HL-60 (cell line): Measurements from ENCODE around the gene TIMP2.

ENCODE experiments used
- DNase-seq, 2 experiments: peaks; one replicate each; pipeline ENCODE4 v3.0.0-alpha.2; 2010 to 2020; ENCODE audit warnings: low read depth in 1 of 2, low spot score in 1 of 2
- H3K27ac ChIP-seq: fragments of 250-450 bp; sonication (Bioruptor Pico); replicated peaks from 2 replicates; pipeline ENCODE4 v1.5.1; 2020; ENCODE audit warnings: mild to moderate bottlenecking, moderate library complexity
- H3K27me3 ChIP-seq: fragments of 250-450 bp; sonication (Bioruptor Pico); 2 replicates; pipeline ENCODE4 v1.5.1; 2021; ENCODE audit warnings: mild to moderate bottlenecking, moderate library complexity; ENCODE audit not compliant: insufficient read depth, poor library complexity, severe bottlenecking
- H3K4me3 ChIP-seq: replicated peaks from 2 replicates; pipeline ENCODE4 v1.5.1; 2011; ENCODE audit warnings: mild to moderate bottlenecking, control low read depth, low read length; ENCODE audit not compliant: insufficient read depth
- CTCF ChIP-seq: IDR thresholded peaks from one replicate; pipeline ENCODE4 v1.5.1; 2011; ENCODE audit warnings: low read length, control low read depth, inconsistent platforms; ENCODE audit not compliant: insufficient read depth
- GABPA ChIP-seq: IDR thresholded peaks from 2 replicates; pipeline ENCODE4 v1.6.1; 2012; ENCODE audit warnings: low read depth
- POLR2AphosphoS5 ChIP-seq: IDR thresholded peaks from 2 replicates; pipeline ENCODE4 v1.6.1; 2012; ENCODE audit warnings: low read depth
- SPI1 ChIP-seq: IDR thresholded peaks from 2 replicates; pipeline ENCODE4 v1.6.1; 2012; ENCODE audit warnings: low read depth, mild to moderate bottlenecking, borderline replicate concordance
- TF ChIP-seq, protein P1 (sequence below): IDR thresholded peaks from 2 replicates; pipeline ENCODE4 v1.6.1; 2012; ENCODE audit warnings: low read depth; ENCODE audit not compliant: insufficient replicate concordance

The TIMP2 gene

GRCh38 chr17:78892936-78893379 lies 32.2 kb downstream of the TIMP2 start:
- H3K27ac ChIP-seq = peak overlapping the region; percentile 70
- DNase-seq = peak; percentile 50 to 78
- H3K4me3 ChIP-seq = no peak overlapping the region
- no peaks in the 10 kb centered on the region for H3K27me3 ChIP-seq
- TF ChIP-seq SPI1 (peak; percentile 99), GABPA (no peak), POLR2AphosphoS5 (peak; percentile 57), CTCF (no peak)
- TF ChIP-seq, protein P1, sequence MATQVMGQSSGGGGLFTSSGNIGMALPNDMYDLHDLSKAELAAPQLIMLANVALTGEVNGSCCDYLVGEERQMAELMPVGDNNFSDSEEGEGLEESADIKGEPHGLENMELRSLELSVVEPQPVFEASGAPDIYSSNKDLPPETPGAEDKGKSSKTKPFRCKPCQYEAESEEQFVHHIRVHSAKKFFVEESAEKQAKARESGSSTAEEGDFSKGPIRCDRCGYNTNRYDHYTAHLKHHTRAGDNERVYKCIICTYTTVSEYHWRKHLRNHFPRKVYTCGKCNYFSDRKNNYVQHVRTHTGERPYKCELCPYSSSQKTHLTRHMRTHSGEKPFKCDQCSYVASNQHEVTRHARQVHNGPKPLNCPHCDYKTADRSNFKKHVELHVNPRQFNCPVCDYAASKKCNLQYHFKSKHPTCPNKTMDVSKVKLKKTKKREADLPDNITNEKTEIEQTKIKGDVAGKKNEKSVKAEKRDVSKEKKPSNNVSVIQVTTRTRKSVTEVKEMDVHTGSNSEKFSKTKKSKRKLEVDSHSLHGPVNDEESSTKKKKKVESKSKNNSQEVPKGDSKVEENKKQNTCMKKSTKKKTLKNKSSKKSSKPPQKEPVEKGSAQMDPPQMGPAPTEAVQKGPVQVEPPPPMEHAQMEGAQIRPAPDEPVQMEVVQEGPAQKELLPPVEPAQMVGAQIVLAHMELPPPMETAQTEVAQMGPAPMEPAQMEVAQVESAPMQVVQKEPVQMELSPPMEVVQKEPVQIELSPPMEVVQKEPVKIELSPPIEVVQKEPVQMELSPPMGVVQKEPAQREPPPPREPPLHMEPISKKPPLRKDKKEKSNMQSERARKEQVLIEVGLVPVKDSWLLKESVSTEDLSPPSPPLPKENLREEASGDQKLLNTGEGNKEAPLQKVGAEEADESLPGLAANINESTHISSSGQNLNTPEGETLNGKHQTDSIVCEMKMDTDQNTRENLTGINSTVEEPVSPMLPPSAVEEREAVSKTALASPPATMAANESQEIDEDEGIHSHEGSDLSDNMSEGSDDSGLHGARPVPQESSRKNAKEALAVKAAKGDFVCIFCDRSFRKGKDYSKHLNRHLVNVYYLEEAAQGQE = no peak

DNA sequence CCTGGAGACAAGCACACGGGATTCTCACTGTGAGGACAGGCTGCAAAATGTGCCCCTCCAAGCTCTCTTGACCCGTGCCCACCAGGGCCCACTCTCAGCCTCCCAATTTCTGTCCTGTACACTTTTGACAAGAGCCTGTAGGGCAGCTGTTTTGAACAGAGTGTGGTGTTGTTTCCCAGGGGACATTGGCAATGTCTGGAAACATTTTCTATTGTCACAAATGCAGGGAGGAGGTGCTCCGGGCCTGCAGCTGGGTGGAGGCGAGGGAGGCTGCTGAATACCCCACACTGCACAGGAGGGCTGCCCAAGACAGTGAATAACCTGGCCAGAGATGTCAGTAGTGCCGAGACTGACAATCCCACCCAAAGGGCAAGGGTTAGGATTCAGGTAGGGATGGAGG lies 32.7 kb downstream of the TIMP2 start:
- Histone ChIP-seq H3K4me3 (no peak overlapping the region), H3K27me3 (no peaks in the 10 kb centered on the region), H3K27ac (peak overlapping the region; percentile 70)
- TF ChIP-seq GABPA = no peak
- TF ChIP-seq POLR2AphosphoS5 = no peak
- TF ChIP-seq, protein P1 = no peak
- no peak for TF ChIP-seq CTCF
- no peak for DNase-seq

DNA sequence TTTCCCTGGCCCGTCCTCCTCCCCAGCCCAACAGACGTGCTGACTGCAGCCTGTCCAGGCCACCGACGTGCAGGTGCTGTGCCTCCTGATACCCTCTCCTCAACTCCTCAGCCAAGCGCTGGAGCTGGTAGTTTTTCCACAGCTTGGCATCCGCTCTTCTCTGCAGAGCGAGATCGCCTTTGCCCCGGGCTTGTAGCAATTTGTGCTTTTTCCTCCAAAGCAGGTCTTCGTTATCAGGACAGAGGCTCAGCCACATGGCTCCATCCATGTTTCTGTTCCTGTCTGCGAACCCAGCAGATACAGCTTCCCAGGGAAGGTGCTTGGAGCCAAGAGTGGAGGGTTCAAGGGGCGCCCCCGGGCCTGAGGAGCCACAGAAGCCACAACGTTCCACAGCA lies 33.1 kb downstream of the TIMP2 start:
- no peaks in the 10 kb centered on the region for H3K27me3 ChIP-seq
- no peak overlapping the region for H3K4me3 ChIP-seq
- no peak for DNase-seq
- TF ChIP-seq CTCF = no peak
- no peak for TF ChIP-seq POLR2AphosphoS5
- TF ChIP-seq, protein P1 = no peak
- no peak for TF ChIP-seq SPI1
- TF ChIP-seq GABPA = no peak
- H3K27ac ChIP-seq = peak overlapping the region; percentile 70
